ENCODE data around the gene PRSS21.

Gene PRSS21, protein sequence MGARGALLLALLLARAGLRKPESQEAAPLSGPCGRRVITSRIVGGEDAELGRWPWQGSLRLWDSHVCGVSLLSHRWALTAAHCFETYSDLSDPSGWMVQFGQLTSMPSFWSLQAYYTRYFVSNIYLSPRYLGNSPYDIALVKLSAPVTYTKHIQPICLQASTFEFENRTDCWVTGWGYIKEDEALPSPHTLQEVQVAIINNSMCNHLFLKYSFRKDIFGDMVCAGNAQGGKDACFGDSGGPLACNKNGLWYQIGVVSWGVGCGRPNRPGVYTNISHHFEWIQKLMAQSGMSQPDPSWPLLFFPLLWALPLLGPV

DNA sequence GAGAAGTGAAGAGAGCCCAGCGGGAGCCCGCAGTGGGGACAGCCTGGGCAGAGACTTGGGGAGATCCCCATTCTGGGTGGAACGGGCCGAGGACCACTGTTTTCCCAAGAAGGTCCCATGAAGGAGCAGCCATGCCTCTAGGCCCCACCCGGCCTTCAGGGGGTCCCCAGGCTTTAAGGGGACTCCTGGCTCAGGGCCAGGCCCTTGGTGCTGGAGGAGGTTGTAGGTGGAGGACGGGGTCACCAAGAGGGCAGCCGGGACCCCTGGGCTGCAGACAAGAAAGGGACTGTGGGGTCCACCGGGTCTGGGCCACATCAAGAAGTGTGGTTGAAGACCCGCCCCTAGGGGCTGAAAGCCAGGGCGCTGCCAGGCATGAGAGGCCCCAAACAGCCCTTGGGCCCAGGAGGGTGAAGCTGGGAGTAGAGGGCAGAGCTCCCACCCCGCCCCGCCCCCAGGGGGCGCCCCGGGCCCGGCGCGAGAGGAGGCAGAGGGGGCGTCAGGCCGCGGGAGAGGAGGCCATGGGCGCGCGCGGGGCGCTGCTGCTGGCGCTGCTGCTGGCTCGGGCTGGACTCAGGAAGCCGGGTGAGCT lies at the start of gene PRSS21:
PRSS21 (plus strand) TSS at position 487 of the 589 bp plus-strand sequence; CDS start at position 519, 32 bp downstream.
- peak; percentile 39 for DNase-seq

DNA sequence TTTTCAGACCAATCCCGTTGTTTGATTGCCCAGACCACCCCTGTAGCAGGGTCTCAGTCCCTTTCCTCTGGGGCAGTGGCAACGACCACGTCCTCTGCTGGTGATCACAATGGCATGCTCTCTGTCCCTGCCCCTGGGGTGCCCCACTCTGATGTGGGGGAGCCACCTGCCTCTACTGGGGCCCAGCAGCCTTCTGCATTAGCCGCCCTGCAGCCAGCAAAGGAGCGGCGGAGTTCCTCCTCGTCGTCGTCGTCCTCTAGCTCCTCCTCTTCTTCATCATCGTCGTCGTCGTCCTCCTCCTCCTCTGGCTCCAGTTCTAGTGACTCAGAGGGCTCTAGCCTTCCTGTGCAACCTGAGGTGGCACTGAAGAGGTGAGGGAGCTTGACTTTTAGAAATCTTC lies 49.1 kb upstream of the PRSS21 start:
- no peak for DNase-seq

DNA sequence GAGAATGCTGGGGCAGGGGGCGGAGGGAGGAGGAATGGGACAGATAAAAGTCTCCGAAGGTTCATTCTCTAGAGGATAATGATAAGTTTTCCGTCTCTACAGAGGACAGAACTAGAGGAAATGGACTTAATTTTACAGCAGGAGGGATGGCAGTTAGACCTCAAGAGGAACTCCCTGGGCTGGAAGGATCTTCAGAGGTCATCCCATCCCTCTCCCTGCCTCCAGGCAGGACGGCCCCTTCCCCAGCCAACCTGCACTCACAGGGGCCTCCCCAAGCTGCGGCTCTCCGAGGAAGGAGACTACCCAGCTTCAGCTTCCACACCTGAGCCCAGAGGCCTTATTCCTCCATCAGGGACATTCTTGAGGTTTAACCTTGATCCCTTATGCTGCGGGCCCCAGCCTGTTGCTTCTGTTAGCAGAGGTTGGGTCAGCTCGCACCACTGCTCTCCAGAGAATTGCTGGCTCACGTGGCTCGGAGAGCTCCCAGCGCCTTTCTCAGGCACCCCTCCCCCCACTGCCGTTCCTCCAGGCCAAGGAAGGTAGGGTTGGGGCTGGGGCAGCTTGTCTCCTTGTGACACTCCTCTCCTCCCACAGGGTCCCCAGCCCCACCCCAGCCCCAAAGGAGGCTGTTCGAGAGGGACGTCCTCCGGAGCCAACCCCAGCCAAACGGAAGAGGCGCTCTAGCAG lies 48.5 kb upstream of the PRSS21 start:
- DNase-seq: no peak

DNA sequence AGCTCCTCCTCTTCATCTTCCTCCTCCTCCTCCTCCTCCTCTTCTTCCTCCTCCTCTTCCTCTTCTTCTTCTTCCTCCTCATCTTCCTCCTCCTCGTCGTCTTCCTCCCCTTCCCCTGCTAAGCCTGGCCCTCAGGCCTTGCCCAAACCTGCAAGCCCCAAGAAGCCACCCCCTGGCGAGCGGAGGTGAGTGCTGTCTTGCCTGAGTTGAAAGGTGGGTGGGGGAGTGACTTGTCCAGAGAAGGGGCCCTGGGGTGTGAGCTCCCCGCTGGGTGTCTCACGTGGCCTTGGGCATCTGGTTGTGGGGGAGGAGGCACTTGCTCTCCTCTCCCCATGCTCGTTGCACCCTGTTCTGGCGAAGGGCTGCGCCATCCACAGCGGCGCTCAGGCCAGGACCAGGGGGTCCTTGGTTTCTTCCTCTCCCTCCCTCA lies 47.9 kb upstream of the PRSS21 start:
- DNase-seq: no peak

DNA sequence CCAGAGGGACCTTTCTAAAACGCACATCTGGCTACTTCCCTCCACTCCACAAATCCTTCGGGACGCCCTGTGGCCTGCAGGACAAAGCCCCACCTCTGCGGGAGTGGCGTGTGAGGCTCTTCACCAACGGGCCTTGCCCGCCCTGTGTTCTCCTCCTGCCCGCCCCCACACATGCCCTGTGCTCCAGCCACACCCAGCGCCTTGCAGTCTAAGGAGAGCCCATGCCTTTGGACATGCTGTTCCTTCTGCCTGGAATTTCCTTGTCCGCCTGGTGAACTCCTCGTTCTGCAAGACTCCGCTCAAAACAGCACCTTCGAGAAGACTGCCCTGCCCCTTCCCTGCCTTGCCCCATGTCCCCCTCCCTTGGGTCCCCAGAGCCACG lies 47.4 kb upstream of the PRSS21 start:
- DNase-seq: no peak

DNA sequence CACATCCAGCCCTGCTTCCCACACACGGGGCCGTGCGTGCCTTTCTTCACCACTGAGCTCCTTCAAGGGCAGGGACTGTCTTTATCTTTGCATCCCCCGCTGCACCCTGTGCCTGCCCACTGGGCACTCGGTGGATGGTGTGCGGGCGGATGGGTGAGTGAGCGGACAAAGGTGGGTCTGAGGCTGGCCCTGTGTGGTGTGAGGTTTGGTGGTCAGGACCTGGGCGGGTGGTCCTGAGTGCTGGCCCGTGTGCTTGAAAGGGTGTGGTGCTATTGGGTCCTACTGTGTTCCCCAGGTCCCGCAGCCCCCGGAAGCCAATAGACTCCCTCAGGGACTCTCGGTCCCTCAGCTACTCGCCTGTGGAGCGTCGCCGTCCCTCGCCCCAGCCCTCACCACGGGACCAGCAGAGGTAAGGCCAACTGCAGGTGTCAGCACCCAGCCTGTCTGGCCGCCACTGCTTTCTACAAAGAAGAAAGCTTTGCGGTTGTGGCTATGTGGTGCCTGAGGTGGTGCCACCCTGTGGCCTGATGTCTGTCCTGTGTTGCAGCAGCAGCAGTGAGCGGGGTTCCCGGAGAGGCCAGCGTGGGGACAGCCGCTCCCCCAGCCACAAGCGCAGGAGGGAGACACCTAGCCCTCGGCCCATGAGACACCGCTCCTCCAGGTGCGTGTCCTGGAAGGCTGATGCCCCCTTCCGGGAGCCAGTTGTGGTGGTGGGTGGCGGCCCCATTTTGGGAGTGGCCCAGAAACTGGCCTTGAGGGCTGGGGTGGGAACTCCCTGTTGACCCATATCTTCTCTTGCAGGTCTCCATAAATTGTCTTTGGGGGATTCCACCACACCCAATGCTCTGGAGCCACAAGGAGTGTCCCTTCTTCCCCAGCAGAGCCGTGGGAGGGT lies 46.7 kb upstream of the PRSS21 start:
- no peak for DNase-seq

DNA sequence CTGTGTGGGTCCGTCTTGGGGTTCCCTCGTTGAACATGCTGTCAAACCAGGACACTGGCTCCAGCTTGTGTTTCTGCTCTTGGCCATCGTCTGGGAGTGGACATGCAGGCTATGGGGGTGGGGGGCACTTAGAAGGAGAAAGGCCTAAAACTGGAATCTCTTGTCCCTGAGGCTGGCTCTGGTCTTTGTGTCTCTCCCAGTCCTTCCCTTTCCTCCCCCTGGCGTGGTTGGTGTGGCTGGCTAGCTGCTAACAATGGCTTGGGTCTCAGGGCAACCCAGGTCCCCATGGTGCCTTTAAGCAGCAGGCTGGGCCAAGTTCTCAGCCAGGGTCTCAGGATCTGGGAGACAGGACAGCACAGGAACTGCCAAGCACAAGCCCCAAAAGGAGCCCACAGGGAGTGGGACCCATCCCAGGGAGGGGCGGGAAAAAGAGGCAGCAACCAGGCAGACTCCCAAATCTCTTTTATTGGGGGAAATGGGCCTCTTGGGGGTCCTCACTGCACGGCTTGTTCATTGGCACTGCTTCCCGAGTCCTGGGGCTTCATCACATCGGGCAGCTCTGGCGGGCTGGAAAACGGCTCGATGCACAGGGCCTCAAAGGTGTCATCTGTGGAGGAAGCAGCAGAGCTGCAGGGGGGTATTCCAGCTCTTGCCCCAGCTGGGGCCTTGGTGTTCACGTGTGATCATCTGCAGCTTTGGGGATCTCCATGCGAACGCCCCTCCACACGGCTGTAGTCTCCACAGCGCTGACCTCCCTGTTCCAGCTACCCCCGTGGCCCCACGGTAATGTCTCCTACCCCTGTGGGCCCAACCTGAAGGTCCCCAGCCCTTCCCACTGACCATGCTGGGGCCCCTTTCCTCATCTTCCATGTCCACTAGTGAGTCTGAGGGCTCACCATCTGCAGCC lies 45.3 kb upstream of the PRSS21 start:
- DNase-seq: no peak

DNA sequence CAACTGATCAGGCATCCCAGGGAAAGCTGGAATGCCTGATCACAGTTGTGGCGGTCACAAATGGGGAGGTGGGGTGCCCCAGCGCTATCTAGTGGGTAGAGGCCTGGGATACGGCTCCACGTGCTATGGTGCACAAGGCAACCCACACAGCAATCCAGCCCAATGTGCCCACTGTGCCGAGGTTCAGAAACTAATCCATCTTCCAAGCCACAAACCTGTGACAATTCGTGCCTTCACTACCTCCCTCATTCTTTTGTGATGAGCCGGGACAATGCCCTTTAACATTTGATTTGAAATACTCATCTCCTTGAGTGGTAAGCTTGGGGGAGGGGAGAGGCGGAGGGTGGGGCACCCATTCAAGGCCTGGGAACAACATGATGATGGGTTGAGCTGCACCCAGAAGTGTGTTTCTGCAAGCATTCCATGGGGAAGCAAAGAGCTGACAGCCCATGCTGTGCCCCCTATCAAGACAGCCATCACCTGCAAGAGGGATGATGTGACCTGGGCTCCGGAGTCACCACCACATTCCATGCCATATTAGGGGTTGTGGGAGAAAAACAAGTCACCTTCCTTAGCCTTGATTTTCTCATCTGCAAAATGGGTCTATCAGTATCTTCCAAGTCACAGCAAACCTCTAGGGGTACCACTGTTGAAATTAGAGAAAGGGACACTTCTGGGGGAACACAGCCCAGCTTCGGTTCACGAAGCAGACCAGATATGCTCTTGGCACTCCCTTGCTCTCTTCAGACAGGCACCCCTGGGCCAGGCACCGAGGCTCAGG lies 43.7 kb upstream of the PRSS21 start:
- no peak for DNase-seq

DNA sequence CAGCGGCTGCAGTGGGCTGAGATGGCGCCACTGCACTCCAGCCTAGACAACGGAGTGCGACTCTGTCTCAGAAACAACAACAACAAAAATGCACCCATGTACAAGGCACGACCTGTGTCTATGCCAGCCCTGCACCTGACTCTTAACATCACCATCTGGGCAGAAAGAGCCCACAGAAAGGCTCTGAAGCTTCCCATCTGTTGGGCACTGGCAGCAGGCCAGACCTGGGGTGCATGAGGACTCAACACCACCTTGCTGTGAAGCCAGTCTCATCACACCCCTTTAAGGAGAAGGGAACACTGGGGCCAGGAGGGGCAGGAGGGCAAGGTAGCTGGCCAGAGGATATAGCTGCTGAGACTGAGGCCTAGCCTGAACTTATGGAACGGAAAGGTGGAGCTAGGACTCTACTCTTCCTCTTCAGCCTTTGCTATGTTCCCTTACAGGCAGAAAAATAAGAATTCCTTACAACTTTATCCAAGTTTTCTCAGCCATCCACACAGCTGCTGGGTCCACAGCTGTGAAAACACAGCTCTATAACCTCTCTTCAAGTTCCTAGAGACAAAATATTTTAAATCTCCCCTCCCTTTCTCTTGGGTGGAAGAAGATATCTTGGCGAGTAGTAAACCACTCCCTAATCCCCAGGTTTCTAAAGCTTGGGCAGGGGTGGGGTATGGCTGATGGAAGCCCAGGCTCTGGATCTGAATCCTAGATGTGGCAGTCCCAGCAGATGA lies 42.7 kb upstream of the PRSS21 start:
- no peak for DNase-seq

DNA sequence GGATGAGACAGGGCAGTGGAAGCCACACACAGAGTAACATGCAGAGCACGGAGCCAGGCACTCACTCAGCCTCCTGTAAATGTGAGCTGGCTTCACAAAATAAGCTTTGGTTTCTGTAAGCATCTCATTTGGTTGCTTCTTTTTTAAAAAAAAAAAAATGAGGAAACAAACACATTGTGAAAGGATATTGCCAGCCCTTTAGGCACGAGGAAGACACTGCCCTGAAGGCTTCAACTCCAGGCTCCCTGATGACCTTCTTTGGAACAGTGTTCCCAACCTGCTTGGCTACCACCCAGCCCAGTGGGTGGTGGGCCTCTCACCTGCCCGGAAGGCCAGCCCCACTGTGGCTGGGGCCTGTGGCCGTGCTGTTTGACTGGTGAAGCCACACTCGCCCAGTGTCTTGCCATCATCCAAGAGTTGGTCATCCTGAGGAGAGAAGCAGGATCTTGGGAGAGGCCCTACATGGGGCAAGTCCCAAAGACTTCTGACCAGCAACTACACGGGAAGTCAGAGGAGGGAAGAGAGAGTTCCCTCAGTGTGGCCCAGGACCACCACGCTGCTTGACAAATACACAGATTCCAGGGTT lies 41.8 kb upstream of the PRSS21 start:
- no peak for DNase-seq

DNA sequence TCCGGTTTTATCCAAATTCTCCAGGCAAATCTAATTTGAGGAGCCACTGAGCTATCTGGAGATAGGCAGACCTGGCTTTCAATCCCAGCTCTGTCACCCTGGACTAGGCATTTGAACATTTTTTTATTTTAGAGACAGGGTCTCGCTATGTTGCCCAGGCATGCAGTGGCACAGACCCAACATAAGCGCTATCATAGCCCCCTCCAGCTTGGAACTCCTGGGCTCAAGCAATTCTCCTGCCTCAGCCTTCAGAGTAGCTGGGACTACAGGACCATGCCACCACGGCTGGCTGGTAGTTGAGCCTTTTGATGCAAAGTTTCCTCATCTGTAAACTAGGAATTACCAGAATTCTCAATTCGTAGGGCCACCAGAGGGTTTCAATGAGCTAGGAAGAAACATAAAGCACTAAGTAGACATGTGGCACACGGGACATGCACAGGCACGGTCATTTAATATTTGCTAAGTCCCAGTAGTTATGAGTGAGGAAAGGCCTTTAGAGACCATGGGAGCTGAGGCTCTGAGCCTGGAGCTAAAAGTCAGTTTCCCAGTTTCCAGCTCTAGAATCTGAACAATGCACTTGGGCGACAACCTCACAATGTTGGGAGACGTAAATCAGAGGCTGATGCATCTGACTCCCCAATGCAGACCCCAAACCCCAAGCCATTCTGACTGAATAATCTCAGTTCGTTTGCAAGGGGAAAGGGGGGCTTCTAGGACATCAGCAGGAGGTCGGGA lies 41.1 kb upstream of the PRSS21 start:
- no peak for DNase-seq

DNA sequence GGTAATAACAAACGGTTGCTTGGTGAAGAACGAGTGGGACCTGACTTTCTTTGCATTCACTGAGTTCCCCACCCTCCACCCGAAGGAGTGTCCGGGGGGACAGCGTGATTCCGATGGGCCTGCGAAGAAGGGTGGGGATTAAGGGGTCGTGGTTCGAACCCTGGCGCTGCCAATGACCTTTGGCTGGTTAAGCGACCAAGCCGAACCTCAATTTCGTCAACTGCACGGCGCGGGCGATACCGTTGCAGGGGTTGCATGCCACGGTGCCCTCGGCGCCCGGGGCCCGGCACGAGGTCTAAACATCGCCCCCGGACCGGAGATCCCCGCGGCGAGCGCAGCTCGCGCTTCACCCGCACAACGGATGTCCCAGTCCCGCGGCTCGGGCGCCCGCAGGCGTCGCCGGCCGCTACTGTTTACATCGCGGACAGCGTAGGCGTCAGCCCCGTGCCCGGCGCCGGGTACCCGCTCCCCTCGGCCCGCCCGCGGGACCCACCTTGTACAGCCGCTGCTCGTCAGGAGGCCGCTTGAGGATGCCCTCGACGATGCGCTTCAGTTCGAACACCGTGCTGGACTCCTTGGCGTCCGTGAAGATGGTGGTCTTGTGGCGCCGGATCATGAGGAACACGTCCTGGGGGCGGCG lies 40.4 kb upstream of the PRSS21 start:
- DNase-seq: peak; percentile 46

DNA sequence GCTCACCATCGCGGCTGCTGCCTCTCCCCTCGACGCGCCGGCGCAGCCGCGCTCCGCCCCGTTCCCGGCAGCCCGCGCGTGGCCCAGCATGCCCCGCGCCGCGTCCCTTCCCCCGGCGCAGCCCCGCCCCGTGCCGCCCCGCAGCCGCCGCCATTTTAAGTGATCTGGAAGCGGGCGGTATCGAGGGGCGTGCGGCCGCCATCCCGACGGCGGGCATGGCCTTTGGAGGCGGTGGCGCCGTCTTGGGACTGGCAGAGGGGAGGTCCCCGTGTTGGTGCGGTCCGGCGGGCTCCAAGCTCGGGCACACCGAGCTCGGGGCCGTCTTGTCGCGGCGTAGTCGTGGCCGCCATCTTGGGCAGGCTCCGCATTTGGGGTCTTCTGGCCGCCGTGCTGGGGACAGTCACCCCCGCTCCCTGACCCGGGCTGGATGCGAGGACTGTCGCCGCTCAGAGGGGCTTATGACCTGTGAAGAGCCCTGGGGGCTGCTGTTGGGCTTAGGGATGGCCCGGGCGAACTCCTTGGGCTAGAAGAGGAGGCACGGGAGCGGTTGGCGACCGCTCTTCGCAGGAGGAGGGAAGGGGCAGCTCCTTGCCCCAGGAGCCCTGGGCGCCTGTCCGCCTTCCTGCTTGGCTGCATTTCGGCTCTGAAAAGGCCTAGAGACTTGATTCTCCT lies 39.7 kb upstream of the PRSS21 start, which contains the start of gene ELOB:
ELOB (minus strand) TSS at position 50 of the 672 bp plus-strand sequence; CDS start at position 9, 41 bp downstream.
- peak; percentile 91 for DNase-seq

DNA sequence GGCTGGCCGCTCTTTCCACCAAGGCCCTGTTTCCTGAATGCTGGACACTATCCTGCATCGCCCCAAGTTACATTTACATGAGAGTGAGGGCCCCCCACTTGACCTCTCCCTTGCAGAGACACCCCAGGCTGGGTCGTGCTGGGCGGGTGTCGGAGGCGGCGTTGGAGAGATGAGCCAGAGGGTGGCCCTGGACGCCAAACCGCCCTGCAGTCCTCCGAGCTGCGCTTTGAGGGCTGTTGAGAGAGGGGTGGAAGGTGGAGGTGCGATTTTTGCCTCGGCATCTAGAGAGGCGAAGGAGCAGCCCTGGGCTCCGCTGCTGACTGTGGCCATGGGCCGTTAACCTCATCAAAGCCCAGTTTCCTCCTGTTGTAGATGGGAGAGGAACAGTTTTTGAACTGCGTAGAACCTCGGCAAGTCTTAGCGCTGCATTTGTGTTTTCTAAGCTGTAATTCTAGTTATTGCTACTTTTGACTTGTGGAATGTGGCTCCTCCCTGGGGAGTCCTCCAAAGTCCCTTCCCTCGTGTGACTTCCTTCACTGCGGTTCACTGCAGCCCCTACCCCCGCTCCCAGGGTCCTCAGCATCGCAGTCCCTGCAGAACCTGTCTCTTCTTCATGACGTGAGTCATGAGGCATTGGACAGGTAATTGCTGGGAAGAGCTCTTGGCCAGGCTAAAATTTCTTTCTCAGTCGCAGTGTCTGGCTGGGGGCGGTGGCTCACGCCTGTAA lies 39.0 kb upstream of the PRSS21 start:
- peak; percentile 43 for DNase-seq

DNA sequence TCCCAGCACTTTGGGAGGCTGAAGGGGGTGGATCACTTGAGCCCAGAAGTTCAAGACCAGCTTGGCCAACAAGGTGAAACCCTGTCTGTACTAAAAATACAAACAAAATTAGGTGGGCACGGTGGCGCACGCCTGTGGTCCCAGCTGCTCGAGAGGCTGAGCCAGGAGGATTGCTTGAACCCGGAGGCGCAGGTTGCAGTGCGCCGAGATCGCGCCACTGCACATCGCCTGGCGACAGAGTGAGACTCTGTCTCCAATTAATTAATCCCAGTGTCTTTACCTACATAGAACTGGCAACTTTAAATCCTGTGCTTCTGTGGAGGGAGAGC lies 38.4 kb upstream of the PRSS21 start:
- DNase-seq: no peak

DNA sequence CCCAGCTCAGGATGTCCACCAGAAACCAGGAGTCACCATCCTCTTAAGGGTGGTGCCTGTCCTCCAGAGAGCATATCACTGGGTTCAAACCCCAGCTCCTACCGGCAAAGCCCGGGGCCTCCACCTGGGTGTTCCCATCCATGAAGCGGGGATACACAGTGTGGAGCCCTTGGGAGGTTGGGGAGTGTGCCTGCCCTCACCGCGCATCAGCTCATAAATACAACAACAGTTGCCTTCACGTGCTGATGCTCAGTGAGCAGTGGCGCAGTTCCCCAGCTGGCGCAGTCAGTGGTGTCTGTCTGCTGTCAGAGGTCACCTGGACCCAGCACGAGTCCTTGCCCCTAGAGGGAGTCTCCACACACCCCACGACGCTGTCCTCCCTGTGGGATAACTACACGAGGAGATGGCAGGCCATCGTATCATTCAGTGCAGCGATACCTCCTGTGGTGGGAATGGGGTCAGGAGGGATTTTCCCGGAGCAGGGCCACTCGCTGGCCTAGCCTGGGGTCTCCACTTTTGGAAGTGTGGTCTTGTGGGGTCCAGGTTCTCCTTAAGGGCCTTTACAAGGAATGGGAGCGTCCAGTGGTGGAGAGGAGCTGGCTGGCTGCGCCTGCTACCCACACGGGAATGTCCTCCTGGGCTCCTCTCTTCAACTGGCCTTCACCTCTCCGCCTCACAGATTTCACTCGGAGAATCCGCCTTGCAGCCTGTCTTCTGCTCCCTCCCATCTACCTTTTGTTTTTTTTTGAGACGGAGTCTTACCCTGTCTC lies 37.7 kb upstream of the PRSS21 start:
- DNase-seq: no peak

Measured in activated naive CD4-positive, alpha-beta T cell treated with Interleukin-2 at 50 U/mL for 16 hours (primary cell).